GM18517 (cell line): ENCODE data around the gene TJP3.

Experiments
- ATAC-seq: cut with Tn5 transposase; IDR thresholded peaks from one replicate; pipeline ENCODE4 v1.9.1; 2021; ENCODE audit warnings: mild to moderate bottlenecking, moderate library complexity; ENCODE audit not compliant: unreplicated experiment

Gene TJP3

DNA sequence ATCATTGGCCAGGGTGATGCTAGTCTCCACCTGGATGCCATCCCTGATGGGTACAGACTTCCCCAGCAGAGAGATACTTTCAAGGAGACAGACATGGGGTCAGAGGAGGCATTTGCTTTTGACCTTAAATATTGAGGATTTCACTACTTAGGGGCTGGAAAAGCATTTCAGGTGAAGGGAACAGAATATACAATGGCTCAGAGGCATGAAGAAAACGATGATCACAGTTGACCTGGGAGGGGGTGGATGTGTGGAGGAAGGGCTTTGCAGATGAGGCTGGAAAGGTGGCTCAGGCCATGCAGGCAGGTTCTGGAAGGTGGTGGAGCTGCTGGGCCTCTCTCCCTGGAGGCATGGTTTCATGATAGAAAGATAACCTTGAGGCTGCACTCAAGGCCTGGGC lies 74.1 kb downstream of the TJP3 start:
- ATAC-seq, result no peak

- no peak for ATAC-seq
These were observed 74.7 kb downstream of the TJP3 start for GRCh38 chr19:3782903-3783302.

DNA sequence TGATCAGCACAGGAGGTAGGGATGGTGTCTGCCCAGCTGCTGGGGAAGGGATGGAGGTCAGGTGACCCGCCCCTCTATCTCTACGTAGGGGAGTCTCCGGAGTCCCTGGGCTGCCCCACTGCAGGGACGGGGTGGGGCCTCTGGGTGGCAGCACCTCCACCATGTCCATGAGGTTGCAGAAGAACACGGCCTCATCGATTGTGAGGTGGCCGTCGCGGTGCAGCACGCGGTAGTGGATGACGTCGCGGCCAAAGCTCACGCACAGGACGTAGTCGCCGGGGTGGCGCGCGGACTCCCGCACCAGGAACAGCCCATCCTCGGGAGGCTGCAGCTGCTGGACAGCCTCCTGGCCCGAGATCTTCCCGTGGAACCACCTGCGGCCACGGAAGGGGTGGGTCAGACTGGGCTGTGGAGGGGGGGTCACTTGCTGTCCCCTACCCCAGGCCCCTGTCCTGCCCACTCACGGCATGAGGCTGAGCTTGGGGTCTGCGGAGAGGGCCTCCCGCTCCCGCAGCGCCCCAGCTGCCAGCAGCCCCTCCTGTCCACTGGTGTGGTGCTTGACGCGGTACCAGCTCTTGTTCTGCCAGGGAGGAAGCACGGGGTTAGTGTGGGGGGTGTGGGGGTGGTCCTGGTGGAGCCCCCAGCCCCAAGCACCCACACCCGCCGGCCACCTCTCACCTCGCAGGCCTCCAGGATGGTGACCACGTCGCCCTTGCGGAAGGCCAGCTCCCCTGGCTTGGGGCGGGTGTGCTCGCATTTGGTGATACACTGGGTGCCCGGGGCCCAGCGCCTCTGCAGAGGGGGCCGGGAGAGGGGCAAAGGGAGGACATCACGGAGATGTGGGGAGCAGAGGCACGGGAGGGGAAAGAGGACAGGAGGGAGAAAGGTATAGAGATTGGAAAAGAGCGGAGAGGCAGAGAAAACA lies 75.7 kb downstream of the TJP3 start:
- ATAC-seq, result no peak

DNA sequence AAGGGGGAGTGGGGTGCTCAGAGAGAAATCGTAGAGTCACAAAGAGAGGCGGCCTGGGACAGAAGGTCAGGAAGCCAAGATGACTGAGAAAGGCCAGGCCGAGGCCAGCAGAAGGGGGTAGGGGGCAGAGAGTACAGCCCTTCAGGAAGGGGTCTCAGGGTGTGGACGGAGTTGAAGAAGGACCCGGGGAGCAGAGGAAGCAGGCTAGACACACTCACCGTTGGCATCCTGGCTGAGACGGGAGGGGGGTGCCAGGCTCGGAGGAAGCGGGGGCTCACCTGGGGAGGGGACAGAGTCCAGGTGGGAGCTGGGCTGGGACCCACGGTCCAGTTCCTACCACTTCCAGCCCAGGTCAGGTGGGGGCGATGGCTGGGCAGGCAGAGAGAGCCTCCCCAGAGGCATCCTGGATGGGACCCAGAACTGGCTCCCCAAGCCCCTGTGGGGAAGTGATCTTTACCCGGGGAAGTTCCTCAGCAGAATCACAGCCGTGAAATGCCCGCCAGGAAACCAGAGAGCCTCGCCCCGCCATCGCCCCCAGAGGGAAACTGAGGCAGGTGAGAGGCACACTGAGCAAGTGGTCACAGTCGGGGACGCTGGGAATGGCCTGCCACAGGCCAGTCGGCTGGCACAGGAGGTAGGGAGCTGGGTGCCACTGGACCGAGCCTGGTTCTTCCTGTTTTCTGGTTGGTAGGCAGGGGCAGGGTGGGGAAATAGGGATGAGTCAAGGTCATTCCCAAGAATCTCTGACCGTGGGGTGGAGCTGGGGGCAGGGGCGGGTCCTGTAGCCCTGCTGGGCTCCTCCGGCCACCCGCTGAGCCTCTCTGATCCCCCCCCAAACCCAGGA lies 76.6 kb downstream of the TJP3 start:
- no peak for ATAC-seq

GRCh38 chr19:3785451-3785937 lies 77.3 kb downstream of the TJP3 start:
- no peak for ATAC-seq

DNA sequence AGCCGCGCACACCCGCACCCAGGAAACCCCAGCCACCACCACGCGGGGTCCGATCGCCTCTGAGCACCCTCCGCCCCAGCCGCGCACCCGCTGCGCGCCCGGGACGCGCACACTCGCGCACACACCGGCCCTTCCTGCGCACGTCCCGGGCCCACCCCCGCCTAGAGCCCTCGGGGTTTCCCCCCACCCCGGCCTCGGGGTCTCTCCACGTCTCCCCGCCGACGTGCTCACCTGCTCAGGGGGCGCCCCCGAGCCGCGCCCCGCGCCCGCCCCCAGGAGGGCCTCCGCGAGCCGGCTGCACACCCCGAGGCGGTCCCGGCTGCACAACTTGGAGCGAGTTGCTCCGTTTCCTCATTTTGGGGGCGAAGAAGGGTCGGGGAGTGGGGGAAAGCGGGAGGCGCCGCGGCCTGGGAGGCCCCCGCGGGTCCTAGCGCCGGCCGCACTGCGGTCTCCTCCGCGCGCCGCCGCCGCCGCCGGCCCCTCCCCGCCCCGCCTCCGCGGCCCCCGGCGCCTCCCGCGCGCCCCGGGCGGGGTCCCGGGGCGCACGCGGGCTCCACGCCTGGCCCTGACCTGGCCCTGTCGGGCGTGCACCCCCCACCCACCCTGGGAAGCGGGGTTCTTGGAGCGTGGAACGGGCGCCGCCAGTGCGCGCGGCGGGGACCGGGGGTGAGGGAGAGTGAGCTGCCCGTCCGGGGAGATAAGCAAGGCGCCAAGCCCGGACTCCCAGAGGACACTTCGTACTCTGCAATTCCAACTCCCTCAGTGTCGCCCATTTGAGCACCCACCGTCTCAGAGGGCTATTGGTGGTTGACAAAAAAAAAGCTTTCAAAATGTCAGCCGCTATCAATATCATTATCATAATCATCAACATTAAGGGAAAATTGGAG lies 78.0 kb downstream of the TJP3 start, which contains the start of gene MATK:
MATK (minus strand) TSS at position 444 of the 887 bp plus-strand sequence. CDS start 1,246 bp downstream, outside the sequence.
- no peak for ATAC-seq

GRCh38 chr19:3788996-3789778 lies 81.0 kb downstream of the TJP3 start:
- ATAC-seq, result no peak

- ATAC-seq, result no peak
These were observed 82.1 kb downstream of the TJP3 start for GRCh38 chr19:3790209-3790734.

DNA sequence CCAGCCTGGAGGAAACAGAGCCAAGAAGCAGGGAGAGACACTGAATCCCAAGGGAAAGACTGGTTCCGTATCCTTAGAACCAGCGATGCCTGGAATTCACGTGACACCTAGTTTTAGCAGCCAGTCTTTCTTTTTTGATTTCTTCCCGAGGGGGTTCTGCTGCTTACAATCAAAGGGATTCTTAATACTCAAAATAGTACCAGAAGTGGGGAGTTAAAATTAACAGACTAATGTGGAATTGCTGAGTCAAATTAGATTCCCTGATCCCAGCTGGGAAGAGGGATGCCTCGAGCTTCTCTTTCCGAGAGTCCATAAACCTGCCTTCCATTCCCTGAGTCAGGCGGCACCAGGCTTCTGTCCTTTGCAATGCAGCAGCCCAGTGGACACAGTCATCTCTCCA lies 82.8 kb downstream of the TJP3 start:
- ATAC-seq, result no peak

DNA sequence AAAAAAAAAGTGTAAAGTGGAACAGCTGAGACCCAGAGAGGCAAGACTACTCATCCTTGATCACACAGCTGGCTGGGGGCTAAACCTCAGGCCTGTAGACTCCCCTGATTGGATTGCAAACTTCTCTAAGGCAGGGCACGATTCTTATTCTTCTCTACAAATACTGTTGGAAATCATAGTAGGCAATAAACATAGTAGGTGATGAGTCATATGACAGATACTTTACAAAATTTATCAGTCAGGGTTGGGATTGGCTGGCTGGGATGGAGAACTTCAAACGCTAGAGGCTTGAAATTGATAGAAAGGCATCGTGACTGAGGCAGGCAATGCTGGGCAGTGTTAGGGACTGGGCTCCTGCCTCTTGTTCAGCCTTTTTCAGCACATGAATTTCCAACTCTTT lies 83.9 kb downstream of the TJP3 start:
- ATAC-seq, result no peak

DNA sequence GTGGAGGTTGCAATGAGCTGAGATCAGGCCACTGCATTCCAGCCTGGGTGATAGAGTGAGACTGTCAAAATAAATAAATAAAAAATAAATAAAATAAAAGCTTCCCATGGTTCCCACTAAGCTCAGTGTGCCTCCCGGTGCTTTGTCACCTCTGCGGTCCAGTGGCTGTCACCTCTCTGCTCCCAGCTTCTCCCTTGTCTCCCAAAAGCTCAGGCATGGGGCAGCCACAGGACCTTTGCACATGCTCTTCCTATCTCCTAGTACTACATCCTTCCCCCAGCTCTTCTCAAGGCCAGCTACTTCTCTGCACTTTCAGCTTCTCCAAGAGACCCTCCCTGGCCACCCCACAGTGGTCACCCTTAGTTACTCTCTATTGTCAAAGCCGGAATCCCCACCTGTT lies 85.6 kb downstream of the TJP3 start:
- ATAC-seq, result no peak

DNA sequence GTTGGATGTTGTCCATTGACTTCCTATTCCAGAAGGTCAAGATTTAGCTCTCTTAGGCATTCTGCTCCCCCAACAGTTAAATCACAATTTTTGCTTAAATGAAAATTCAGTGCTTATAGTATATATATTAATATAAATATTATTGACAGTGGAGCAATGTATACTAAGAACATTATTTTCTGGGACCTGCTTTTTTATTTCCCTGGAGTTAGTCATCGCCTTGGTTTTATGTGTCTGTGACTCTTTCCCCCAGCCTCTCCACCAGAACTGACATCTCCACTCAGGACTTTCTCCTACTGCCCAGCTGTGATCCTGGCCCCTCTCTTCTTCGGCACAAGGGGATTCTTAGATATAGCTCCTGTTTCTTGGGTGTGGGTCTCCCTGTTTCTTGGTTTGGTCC lies 88.2 kb downstream of the TJP3 start:
- no peak for ATAC-seq

- no peak for ATAC-seq
These were observed 90.0 kb downstream of the TJP3 start for GRCh38 chr19:3798137-3798536.
